HG02623 (cell line): Measurements from ENCODE around the gene INAVA.

ENCODE experiments used
- ATAC-seq: cut with Tn5 transposase; IDR thresholded peaks from one replicate; pipeline ENCODE4 v1.9.1; 2021; ENCODE audit warnings: moderate library complexity; ENCODE audit not compliant: unreplicated experiment

INAVA gene, protein sequence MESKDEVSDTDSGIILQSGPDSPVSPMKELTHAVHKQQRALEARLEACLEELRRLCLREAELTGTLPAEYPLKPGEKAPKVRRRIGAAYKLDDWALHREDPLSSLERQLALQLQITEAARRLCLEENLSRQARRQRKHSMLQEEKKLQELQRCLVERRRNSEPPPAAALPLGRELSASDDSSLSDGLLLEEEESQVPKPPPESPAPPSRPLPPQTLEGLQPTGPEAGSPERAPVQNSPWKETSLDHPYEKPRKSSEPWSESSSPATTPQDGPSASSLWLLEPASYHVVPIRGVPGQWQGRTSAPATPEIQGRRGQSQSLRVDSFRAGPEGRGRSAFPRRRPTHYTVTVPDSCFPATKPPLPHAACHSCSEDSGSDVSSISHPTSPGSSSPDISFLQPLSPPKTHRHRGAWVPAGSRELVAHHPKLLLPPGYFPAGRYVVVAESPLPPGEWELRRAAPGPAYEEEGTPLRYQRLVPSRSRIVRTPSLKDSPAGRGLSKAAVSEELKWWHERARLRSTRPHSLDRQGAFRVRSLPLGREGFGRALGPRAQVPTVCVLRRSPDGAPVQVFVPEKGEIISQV

DNA sequence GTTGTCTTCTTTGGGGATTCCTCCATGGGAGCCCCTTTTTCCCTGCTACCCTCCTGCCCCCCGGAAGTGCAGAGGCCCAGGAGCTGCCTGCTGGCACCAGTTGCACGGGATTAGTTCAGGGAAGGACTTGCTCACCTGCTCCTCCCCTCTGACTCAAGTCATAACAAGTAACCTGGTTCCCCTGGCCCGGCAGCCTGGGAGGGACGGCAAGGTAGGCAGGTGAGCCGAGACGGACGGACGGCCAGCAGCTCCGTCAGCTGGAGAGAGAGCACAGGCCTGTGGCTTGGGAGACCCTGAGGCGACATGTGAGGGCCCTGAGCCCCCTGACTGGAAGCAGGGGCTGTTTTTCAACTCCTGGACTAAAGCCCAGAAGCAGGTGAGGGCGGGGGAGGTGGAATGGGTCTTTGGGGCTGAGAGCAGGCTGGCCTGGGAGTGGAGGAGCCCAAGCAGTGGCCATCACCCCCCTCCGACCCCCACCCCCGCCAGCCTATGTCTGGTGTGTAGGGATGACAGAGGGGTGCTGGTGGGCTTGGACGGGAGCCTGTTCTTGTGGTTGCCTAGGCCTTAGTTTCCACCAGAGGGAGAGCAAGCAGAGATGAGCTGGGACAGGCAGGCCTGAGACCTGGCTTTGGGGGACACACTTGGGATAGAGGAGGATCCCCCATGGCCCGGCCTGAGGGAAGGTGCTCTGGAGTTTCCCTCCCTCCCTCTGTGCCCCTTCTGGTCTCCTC, at the start of gene INAVA:
INAVA (plus strand) TSS at position 189 of the 731 bp plus-strand sequence. CDS start 3,501 bp downstream, outside the sequence.
- ATAC-seq: no peak

DNA sequence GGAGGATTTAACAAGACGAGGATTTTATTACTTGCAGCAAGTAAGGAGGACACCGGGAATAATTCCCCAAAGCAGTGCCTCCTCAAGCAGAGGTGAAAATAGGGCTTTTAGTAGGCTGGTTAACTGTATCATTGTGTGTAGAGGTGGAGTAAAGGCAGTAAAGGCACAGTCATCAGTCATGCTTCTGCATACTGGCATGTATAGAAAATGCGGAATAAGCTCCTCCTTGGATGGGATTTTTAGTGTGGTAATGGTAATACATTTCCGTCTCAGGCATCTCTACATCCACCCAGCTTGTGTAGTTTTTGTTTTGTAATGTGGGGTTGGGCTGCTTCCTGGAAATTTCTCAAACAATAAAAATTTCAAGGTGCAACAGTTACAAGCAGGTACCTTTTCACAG, 49.3 kb upstream of the INAVA start:
- ATAC-seq: no peak

DNA sequence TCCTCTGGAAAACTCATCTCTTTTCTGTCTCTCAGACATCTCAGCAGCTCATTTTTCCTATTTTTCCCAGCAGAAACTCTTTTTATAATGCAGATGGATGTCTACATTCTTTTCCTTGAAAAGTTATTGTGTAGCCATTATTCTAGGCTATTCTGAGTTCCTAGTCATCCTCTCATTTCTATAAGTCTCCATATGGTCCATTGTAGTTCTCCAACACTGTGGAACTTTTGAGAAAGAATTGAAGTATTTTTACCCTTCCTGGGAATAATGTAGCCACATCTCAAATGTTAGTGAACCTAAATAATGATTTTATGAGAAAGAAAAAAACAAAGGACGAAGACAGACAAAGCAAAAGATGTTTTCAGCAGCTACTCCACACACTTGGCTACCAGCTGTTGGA, 48.3 kb upstream of the INAVA start:
- ATAC-seq: no peak

DNA sequence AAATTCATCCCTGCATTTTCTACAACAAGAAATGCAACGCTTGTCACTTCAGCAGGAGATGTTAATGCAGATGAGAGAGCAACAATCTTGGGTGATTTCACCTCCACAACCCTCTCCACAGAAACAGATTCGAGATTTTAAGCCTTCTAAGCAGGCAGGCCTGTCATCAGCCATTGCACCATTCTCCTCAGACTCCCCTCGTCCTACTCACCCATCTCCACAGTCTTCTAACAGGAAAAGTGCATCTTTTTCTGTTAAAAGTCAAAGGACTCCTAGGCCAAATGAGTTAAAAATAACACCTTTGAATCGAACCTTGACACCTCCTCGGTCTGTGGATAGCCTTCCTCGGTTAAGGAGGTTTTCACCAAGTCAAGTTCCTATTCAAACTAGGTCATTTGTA, 45.3 kb upstream of the INAVA start:
- no peak for ATAC-seq

DNA sequence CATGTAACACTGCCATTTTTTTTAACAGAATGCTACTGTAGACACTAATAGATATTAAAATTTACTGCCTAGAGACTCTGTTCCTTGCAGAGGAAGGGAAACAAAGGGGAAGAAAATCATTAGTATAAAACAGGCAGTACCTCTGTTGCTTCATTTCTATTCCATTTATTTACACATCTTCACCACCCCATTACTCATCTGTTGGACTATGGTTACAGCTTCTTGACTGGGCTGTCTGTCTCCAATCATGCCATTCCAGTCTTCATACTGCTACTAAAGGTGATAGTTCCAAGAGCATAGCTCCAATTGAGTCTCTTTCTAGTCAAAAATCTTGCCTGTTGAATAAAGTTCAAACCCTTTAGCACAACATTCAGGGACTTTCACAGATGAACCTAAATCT, 44.1 kb upstream of the INAVA start:
- no peak for ATAC-seq

DNA sequence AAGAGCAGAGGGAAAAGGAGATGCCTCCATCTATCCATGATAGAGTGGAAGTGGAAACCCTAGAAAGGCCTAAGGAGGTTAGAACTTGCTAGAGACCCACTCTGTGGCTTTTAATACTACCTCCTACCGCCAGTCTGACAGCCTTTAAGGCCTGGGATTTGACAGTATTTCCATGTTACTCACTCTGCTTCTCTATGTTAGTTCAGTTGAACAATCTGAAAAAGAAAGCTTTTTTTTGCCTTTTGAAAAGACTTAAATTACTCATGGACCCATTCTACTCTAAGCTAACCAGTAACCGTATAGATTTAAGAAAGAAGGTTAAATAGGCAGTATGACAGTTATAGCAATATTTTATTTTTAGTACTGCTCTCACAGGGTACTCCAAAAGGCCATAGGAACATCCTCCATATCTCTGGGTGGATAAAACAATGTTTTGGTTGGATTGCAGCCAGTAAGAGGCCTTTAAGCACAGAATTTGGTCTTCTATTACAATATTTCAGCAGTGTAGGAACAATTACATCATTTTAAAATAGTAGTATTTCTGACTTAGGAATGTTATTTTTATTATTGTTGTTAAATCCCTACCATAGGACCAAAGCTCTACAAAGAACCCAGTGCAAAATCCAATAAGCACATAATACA, 37.9 kb upstream of the INAVA start:
- ATAC-seq: no peak

DNA sequence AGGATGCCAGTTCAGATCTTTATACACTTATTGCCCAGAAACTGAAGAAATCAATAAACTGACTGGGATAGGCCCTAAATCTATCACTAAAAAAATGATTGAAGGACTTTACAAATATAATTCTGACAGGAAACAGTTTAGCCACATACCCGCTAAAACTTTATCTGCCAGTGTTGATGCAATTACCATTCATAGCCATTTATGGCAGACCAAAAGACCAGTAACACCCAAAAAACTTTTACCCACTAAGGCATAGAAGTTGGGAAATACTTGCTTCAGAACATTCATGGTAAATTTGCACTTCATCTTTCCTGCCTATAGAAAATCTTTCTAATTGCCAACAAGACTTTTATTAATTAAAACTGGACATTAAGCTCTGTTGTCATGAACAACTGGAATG, 36.9 kb upstream of the INAVA start:
- ATAC-seq: no peak

DNA sequence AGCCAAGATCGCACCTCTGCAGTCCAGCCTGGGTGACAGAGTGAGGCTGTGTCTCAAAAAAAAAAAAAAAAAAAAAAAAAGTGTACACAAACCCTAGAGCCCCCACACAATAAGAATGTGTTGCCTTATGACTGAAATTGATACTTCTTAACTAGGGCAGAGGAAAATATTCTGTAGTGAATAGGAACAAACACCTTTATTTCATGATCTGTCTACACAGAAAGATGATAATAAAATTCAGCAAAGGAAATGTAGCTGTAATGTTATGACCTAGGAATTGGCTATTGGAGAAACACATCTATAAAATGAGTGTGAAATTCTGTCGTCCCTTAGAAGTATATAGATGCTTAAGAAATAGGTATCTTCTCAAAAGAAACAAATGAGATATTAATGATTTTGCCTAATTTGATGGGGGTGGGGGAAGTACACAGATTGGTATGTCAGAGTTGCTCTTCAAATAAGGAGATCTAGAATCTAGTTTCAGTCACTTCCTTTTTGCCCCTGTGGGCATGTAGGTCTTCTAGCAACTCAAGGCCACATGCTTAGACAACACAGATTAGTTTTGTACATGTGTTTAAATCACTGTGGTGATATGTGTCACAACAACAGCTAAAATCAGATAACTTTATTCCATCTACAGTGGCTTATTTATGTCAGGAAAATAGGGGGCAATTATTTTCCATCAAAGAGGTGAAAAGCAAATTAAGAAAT, 32.6 kb upstream of the INAVA start:
- ATAC-seq: no peak

DNA sequence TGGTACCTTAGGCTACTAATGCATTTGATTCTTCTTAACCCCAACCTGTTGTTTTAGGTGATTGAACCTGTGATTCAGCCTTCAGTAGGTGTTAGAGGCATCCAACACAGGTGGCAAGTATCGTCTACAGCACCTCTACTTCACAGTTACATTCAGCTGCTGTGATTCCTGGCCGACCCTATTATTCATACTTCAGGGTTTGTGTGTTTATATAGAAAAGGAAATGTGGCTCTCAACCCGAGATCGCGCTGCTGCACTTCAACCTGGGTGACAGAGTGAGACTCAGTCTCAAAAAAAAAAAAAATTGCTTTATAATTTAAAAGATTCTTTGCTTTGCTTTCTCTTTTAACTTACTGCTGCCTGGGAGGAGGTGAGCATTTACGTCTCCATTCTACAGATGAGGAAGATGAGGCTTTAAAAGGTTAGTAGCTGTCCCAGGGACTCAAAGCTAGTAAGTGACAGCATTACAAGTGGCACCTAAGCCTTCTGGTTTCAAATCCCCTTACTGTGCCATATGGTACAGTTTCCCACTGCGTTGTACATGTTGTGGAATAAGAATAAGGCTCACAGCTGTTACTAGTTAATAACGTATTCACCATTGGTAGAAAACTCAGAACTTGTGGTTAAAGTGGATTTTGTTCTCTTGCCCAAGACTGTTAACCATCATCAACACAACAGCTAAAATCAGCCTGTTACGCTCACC, 31.8 kb upstream of the INAVA start:
- no peak for ATAC-seq

DNA sequence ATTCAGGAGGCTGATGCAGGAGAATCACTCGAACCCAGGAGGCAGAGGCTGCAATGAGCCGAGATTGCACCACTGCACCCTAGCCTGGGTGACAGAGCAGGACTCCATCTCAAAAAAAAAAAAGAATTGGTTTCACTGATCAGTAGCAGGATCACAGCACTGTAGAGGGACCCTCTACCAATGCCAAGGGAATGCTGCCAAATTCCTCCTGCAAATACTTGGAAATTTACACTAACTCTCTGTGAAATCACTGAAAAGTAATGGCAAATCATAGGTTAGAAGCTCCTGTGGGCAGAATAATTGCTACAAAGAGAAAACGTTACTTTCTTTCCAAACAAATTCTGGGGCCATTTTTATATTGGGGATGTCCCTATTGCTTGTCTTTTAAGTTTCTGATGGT, 28.6 kb upstream of the INAVA start:
- ATAC-seq: no peak

DNA sequence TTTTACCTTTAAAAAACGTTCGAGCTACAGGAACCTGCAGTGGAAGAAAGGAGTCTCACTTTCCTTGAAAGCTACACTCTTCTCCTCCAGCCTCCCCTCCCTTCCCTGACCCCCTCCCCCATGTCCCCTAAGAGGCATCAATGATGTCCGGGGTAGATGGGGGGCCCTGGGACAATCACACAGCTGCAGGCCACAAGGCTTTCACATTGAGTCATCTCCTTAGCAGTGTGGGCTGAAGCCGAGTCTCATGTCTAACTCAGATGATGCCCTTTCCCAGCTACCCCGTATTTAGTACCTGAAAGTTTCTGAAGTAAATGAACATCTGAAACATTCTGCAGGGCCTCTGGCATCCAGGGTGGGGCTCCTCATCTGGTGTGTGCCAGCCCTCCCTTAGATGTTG, 28.2 kb upstream of the INAVA start:
- peak; percentile 80 for ATAC-seq

DNA sequence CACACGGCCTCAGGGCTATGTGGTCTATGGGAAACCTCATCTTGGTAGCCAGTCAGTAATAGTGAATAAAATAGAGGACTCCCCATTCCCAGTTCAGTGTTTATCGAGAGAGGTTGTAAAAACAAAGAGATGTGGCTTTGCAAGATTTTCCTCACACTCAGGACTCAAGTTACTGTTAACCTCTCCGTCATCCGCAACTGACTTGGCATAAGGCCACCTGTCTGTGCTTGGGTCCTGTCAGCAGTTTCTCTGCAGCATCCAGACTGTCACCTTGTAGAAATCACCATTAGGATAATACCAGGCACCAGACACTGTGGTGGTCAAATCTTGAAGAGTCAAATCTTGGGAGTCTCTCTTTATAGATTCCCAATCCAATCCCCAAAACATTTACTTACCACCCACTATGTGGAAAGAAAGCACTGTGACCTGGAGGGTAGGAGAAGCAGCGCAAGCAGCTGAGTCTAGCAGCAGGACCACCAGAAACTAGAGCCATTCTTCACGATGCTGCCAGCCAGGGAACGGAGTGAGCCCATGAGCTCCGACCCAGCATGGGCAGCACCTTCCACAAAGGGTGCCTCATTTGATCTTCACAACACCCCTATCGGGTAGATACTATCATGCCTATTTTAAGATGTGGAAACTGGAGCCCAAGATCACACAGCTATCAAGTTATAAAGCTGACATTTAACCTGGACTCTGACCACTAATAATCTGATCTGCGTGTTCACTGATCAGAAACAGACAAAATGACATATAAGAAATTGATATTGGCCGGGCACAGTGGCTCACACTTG, 27.5 kb upstream of the INAVA start:
- no peak for ATAC-seq

DNA sequence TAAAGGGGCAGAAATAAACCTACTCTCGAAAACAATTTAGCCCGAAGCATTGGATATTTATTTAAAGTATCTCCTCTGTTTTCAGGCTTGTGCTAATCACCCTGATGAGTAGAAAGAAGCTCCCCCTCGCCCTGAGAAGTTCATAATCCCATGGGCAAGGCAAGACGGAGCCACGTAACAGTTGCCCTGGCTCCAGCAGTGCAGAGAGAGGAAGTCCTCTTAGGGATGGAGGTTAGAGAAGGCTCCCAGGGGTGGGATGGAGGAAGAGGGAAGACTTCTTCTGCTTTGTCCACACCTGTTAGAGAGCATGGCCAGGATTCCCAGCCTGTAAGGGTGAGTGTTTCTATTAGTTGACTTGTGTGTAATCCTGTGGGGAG, 25.3 kb upstream of the INAVA start:
- ATAC-seq: no peak

DNA sequence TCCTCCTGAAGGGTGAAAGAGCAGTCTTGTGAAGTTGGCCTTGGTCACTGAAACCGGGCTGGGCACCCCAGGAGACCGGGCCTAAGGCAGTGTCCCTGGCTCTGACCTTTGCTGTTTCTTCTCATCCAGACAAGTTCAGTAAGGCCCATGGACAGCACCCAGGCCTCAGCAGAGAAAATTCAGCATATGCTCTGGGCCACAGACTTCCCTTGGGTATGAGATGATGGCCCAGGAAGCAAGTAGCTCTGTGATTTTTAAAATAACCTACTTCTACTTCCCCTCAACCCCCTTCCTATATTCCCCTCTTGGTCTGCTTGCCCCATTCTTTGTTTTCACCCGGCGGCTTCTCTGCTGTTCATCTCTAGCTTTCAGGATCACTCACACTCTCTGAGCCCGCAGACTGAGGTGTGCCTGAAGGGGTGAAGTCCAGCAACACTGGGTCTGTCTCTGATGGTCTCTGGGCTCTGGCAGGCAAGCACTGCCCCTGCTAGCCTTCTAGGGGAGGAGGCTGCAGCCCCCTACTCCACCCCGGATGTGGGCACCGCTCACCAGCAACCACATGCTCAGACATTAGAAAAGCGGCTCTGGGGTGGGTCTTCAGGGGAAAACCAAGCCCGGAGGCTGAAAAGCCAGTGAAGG, 24.8 kb upstream of the INAVA start:
- ATAC-seq: peak; percentile 47

DNA sequence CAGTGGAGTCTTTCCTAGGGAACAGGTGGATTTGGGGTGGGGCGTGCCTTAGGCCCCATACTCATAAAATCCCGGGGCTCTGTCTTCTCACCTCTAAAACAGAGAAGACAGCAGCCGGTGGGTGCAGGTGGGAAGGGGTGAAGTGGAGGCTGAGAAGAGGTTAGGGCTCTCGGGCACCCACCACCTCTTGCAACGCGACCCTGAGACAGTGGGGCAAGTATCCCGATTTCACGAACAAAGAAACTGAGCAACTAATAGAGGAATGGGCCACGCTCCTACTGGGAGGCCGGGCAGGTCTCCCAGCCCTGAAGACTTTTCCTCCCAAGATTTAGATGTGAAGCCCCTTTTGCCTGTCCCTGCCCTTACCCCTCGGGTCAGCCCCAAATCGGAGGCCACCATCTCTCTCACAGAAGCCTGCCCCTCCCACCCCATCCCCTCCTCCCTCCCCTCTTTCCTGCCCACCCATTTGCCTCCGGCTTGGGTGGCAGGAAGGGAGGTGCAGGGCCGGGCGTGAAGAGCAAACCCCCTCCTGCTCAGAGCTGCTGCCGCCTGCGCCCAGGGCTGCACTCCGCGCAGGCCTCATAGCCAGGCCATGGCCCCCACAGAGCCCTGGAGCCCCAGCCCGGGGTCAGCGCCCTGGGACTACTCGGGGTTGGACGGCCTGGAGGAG, 22.1 kb upstream of the INAVA start, which contains the start of gene GPR25:
GPR25 (plus strand) TSS at position 536 of the 670 bp plus-strand sequence; CDS start at position 593, 57 bp downstream.
- ATAC-seq: no peak

DNA sequence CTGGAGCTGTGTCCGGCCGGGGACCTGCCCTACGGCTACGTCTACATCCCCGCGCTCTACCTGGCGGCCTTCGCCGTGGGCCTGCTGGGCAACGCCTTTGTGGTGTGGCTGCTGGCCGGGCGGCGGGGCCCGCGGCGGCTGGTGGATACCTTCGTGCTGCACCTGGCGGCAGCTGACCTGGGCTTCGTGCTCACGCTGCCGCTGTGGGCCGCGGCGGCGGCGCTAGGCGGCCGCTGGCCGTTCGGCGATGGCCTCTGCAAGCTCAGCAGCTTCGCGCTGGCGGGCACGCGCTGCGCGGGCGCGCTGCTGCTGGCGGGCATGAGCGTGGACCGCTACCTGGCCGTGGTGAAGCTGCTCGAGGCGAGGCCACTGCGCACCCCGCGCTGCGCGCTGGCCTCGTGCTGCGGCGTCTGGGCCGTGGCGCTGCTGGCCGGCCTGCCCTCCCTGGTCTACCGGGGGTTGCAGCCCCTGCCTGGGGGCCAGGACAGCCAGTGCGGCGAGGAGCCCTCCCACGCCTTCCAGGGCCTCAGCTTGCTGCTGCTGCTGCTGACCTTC, 21.5 kb upstream of the INAVA start:
- ATAC-seq: no peak

DNA sequence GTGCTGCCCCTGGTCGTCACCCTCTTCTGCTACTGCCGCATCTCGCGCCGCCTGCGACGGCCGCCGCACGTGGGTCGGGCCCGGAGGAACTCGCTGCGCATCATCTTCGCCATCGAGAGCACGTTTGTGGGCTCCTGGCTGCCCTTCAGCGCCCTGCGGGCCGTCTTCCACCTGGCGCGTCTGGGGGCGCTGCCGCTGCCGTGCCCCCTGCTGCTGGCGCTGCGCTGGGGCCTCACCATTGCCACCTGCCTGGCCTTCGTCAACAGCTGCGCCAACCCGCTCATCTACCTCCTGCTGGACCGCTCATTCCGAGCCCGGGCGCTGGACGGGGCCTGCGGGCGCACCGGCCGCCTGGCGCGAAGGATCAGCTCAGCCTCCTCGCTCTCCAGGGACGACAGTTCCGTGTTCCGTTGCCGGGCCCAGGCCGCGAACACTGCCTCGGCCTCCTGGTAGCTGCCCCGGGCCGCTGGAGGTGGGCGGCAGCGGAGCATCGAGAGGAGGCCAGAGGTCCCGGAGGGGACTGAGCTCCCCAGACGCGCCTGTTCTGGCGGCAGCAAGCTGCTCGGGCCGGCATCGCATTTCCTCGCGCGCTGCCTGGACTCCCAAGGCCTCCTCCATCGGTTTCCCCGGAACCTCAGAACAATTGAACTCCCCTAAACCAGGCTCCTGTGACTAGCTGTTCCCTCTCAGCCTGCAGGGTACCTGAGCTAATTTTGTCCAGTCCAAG, 20.9 kb upstream of the INAVA start:
- no peak for ATAC-seq
